Ramos (cell line): Measurements from ENCODE around the gene TNRC18.
"Not testable (repeated sequence)": the region's sequence is repeated elsewhere in the genome, so short reads cannot be mapped to it uniquely, and the experiment has no call there.

Source experiments
- in situ Hi-C: fragments of 300-500 bp; cut with MboI; formaldehyde crosslinking; loops from one replicate; pipeline ENCODE4 v1.14.3; 2022; ENCODE audit warnings: low sequenced_read_pairs; ENCODE audit not compliant: unreplicated experiment

The TNRC18 gene

GRCh38 chr7:5330288-5330687 lies 93.3 kb downstream of the TNRC18 start:
- in situ Hi-C loops, result no loop called here

GRCh38 chr7:5324961-5325360 lies 98.7 kb downstream of the TNRC18 start:
- in situ Hi-C loops, result no loop called here

- in situ Hi-C loops, result not testable (repeated sequence)
Observed at GRCh38 chr7:5323800-5324781, 99.5 kb downstream of the TNRC18 start.

- in situ Hi-C loops, result no loop called here
Observed at GRCh38 chr7:5322621-5323410, 100.8 kb downstream of the TNRC18 start.

- in situ Hi-C loops, result no loop called here
Observed at GRCh38 chr7:5320802-5321396, 102.7 kb downstream of the TNRC18 start.

GRCh38 chr7:5320391-5320790 lies 103.2 kb downstream of the TNRC18 start:
- in situ Hi-C loops, result no loop called here

- in situ Hi-C loops, result not testable (repeated sequence)
Observed at GRCh38 chr7:5318613-5319012, 105.0 kb downstream of the TNRC18 start.

- in situ Hi-C loops, result no loop called here
Observed at GRCh38 chr7:5315761-5316160, 107.9 kb downstream of the TNRC18 start.

GRCh38 chr7:5314864-5315263 lies 108.8 kb downstream of the TNRC18 start:
- in situ Hi-C loops, result no loop called here

- in situ Hi-C loops, result not testable (repeated sequence)
Observed at GRCh38 chr7:5313076-5313885, 110.4 kb downstream of the TNRC18 start.

GRCh38 chr7:5312276-5313070 lies 111.2 kb downstream of the TNRC18 start:
- in situ Hi-C loops, result not testable (repeated sequence)

GRCh38 chr7:5310822-5311405 lies 112.7 kb downstream of the TNRC18 start:
- in situ Hi-C loops, result no loop called here

GRCh38 chr7:5309146-5309545 lies 114.5 kb downstream of the TNRC18 start:
- in situ Hi-C loops, result no loop called here

GRCh38 chr7:5307221-5308142 lies 116.2 kb downstream of the TNRC18 start:
- in situ Hi-C loops, result not testable (repeated sequence)

- in situ Hi-C loops, result not testable (repeated sequence)
Observed at GRCh38 chr7:5305050-5305449, 118.6 kb downstream of the TNRC18 start.

GRCh38 chr7:5303591-5304505 lies 119.8 kb downstream of the TNRC18 start:
- in situ Hi-C loops, result no loop called here

- in situ Hi-C loops, result no loop called here
Observed at GRCh38 chr7:5303061-5303460, 120.6 kb downstream of the TNRC18 start.
